ENCODE results near the gene PPARG. TPM values are rescaled to one million over a fixed set of nuclear protein-coding genes. Genes with fewer than 3 reads are reported as not detected.

The PPARG gene
- total RNA-seq, 2 donors from 2014 or later, result 7.0 to 12.9 TPM

DNA sequence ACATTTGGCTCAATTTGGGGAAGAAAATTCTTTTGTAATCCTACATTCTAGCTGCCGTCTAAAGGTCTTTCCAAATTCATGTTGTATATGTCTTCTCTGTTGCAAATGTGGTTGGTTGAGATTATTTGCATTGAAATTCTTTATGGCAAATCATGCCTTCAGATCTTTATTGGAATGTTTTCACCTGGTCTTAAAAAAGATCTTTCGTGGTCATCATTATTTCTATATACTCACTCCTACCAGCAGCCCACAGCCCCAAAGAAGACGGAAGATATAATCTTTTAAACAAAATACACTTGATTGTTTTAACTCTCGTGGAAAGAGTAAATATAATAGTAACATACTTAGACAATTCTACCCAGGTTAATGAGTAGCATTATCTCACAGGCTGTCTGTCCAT lies 41.5 kb upstream of the PPARG start:
- TF ChIP-seq POLR2AphosphoS5 (IDR thresholded peaks at IDR 0.05) (no peak), POLR2A (IDR thresholded peaks at IDR 0.05) (no peak)
- TF ChIP-seq, protein P1, sequence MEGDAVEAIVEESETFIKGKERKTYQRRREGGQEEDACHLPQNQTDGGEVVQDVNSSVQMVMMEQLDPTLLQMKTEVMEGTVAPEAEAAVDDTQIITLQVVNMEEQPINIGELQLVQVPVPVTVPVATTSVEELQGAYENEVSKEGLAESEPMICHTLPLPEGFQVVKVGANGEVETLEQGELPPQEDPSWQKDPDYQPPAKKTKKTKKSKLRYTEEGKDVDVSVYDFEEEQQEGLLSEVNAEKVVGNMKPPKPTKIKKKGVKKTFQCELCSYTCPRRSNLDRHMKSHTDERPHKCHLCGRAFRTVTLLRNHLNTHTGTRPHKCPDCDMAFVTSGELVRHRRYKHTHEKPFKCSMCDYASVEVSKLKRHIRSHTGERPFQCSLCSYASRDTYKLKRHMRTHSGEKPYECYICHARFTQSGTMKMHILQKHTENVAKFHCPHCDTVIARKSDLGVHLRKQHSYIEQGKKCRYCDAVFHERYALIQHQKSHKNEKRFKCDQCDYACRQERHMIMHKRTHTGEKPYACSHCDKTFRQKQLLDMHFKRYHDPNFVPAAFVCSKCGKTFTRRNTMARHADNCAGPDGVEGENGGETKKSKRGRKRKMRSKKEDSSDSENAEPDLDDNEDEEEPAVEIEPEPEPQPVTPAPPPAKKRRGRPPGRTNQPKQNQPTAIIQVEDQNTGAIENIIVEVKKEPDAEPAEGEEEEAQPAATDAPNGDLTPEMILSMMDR (IDR thresholded peaks at IDR 0.05), result no peak
- Histone ChIP-seq H3K9me3 (no peaks in the 10 kb centered on the region), H3K4me1 (replicated peaks) (no peaks in the 10 kb centered on the region), H3K36me3 (no peaks in the 10 kb centered on the region), H3K4me3 (no peak overlapping the region), H3K27me3 (replicated peaks; ENCODE audit: insufficient read depth) (no peaks in the 10 kb centered on the region), H3K27ac (no peak overlapping the region)
- DNase-seq (ENCODE audit: low spot score), result no peak
- intact Hi-C loops (cut with DNase I), result no loop called here
- 30% methylated on average over 4 of the region's 4 CpGs for WGBS

DNA sequence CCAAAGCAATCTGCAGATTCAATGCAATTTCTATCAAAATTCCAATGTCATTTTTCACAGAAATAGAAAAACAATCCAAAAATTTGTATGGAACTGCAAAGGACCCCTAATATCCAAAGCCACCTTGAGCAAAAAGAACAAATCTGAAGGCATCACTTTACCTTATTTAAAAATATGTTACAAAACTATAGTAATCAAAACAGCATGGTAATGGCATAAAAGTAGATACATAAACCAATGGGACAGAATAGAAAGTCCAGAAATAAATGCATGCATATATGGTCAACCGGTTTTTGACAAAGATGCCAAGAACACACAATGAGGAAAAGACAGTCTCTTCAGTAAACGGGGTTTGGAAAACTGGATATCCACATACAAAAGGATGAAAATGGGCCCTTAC lies 39.4 kb upstream of the PPARG start:
- Histone ChIP-seq H3K4me1 (replicated peaks) (no peaks in the 10 kb centered on the region), H3K9me3 (no peaks in the 10 kb centered on the region), H3K4me3 (no peak overlapping the region), H3K27me3 (replicated peaks; ENCODE audit: insufficient read depth) (no peaks in the 10 kb centered on the region), H3K36me3 (no peaks in the 10 kb centered on the region), H3K27ac (no peak overlapping the region)
- 96% methylated on average over 2 of the region's 2 CpGs for whole genome bisulfite sequencing
- intact Hi-C loops (cut with DNase I), result no loop called here
- no peak for DNase-seq (ENCODE audit: low spot score)
- TF ChIP-seq POLR2A (IDR thresholded peaks at IDR 0.05) (no peak), POLR2AphosphoS5 (IDR thresholded peaks at IDR 0.05) (no peak)
- TF ChIP-seq, protein P1 (IDR thresholded peaks at IDR 0.05), result no peak

DNA sequence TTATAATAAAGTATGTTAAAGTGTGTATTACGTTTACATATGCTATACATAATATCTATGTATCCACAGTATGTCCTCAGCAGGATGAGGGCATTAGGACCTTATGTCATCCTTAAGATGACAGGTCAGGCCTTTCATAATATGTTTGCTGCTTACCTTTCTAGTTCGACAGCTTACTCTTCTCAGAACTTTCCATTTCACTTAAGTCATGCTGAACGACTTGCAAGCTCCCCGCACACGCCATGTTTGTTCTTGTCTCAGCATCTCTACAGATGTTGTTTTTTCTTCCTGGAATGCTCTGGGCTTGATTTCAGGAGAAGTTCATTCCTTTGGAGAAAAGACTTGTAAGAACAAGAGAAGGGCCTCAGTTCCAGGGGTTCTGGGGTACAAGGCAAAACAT lies 36.0 kb upstream of the PPARG start:
- intact Hi-C loops (cut with DNase I), result no loop called here
- TF ChIP-seq POLR2AphosphoS5 (IDR thresholded peaks at IDR 0.05) (no peak), POLR2A (IDR thresholded peaks at IDR 0.05) (no peak)
- TF ChIP-seq, protein P1 (IDR thresholded peaks at IDR 0.05), result no peak
- 45% methylated on average over 5 of the region's 5 CpGs for WGBS
- Histone ChIP-seq H3K4me3 (no peak overlapping the region), H3K27ac (no peak overlapping the region), H3K4me1 (replicated peaks) (no peaks in the 10 kb centered on the region), H3K27me3 (replicated peaks; ENCODE audit: insufficient read depth) (no peaks in the 10 kb centered on the region), H3K36me3 (no peaks in the 10 kb centered on the region), H3K9me3 (no peaks in the 10 kb centered on the region)
- DNase-seq (ENCODE audit: low spot score), result no peak

DNA sequence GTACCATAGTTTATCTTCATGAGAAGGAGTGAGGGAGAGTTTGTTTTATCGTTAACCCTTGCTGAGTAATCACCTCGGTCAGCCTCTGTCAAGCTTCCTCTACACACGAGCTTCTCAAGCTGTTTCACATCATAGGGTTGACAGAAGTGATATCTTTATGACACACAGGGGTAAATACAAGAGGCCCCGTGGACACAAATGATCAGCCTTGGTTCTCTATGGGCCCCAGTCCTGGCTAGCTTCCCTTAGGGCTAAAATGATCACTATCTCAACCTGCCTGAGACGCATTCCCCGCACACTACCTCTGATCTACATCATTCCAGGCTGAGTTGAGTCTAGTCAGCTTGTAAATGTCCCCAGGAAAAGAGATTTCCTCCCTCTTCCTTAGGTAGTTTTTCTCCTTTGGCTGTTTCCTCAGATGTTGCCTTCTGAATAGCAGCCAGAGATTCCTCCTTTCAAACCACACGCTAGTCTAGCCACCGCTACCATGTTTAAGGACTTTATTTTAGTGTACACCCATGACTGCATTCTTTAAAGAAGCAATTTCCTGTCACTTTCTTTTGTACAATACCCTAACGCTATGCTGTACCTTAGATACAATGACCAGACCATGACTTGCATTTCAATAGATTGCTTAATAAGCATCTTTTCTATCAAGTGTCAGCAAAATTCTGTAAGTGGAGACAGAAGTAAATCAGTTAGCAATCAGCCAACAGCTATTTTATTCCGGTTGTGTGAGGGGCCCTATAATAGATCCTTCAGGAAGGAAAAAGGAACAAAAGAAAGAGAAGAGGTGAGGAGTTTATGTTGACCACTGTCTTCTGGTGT lies 35.1 kb upstream of the PPARG start:
- intact Hi-C loops (cut with DNase I), result no loop called here
- DNase-seq (ENCODE audit: low spot score), result no peak
- 34% methylated on average over 10 of the region's 10 CpGs for WGBS
- TF ChIP-seq, protein P1 (IDR thresholded peaks at IDR 0.05), result no peak
- no peaks in the 10 kb centered on the region for H3K36me3 ChIP-seq
- no peak overlapping the region for H3K27ac ChIP-seq
- H3K9me3 ChIP-seq, result no peaks in the 10 kb centered on the region
- H3K27me3 ChIP-seq (replicated peaks; ENCODE audit: insufficient read depth), result no peaks in the 10 kb centered on the region
- H3K4me1 ChIP-seq (replicated peaks), result no peaks in the 10 kb centered on the region
- no peak overlapping the region for H3K4me3 ChIP-seq

DNA sequence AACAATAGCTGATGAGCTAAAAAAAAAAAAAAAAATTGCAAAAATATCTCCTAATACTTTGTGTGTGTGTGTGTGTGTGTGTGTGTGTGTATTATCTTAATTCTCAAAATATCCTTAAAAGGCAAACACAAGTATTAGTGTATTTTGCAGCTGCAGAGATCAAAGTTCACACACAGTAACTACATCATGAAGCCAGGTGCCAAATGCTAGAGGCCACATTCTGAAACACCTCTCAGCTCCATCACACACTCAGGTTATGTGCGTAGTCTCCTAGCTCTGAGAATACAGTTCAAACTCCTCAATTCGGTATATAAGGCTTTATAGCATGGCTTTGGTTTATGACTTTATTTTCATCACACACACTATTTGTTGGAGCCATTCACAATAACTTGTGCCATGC lies 33.5 kb upstream of the PPARG start:
- no peaks in the 10 kb centered on the region for H3K36me3 ChIP-seq
- 87% methylated on average over 2 of the region's 2 CpGs for WGBS
- no peak overlapping the region for H3K4me3 ChIP-seq
- intact Hi-C loops (cut with DNase I), result no loop called here
- DNase-seq (ENCODE audit: low spot score), result no peak
- H3K9me3 ChIP-seq, result no peaks in the 10 kb centered on the region
- no peaks in the 10 kb centered on the region for H3K27me3 ChIP-seq (replicated peaks; ENCODE audit: insufficient read depth)
- TF ChIP-seq POLR2AphosphoS5 (IDR thresholded peaks at IDR 0.05) (no peak), POLR2A (IDR thresholded peaks at IDR 0.05) (no peak)
- TF ChIP-seq, protein P1 (IDR thresholded peaks at IDR 0.05), result no peak
- H3K27ac ChIP-seq, result no peak overlapping the region
- H3K4me1 ChIP-seq (replicated peaks), result no peaks in the 10 kb centered on the region
